Measurements from ENCODE around the gene GPD1.
A peak's percentile ranks its signal among the peaks of the same experiment; 100 is the strongest.
"Not testable (repeated sequence)": the region's sequence is repeated elsewhere in the genome, so short reads cannot be mapped to it uniquely, and the experiment has no call there.

GPD1 gene

GRCh38 chr12:50111693-50112455 is 8.1 kb downstream of the GPD1 start, which contains the start of gene COX14:
Gene COX14, plus strand, starts transcription at chr12:50112236. Its CDS starts 7,808 bp downstream, at chr12:50120044.
- peak within 1 kb of the TSS; percentile 100 for H3K4me3 ChIP-seq (ENCODE audit: low read length)
- peak; percentile 99 for DNase-seq (ENCODE audit: low read depth, low spot score)

GRCh38 chr12:50112456-50113218 is 8.8 kb downstream of the GPD1 start:
- H3K4me3 ChIP-seq (ENCODE audit: low read length), result peak overlapping the region; percentile 100
- DNase-seq (ENCODE audit: low read depth, low spot score), result no peak

GRCh38 chr12:50117057-50117622 is 13.3 kb downstream of the GPD1 start:
- no peak overlapping the region for H3K4me3 ChIP-seq (ENCODE audit: low read length)
- no peak for DNase-seq (ENCODE audit: low read depth, low spot score)

- H3K4me3 ChIP-seq (ENCODE audit: low read length), result no peak overlapping the region
- no peak for DNase-seq (ENCODE audit: low read depth, low spot score)
These were observed 15.6 kb downstream of the GPD1 start for GRCh38 chr12:50119387-50119786.

- no peak for DNase-seq (ENCODE audit: low read depth, low spot score)
- no peak overlapping the region for H3K4me3 ChIP-seq (ENCODE audit: low read length)
These were observed 16.7 kb downstream of the GPD1 start for GRCh38 chr12:50120521-50120920.

GRCh38 chr12:50120953-50121352 is 17.1 kb downstream of the GPD1 start:
- DNase-seq (ENCODE audit: low read depth, low spot score), result no peak
- no peak overlapping the region for H3K4me3 ChIP-seq (ENCODE audit: low read length)

GRCh38 chr12:50121641-50122040 is 17.8 kb downstream of the GPD1 start:
- H3K4me3 ChIP-seq (ENCODE audit: low read length), result no peak overlapping the region
- no peak for DNase-seq (ENCODE audit: low read depth, low spot score)

GRCh38 chr12:50123203-50123602 is 19.4 kb downstream of the GPD1 start:
- H3K4me3 ChIP-seq (ENCODE audit: low read length), result no peak overlapping the region
- no peak for DNase-seq (ENCODE audit: low read depth, low spot score)

- H3K4me3 ChIP-seq (ENCODE audit: low read length), result no peak overlapping the region
- no peak for DNase-seq (ENCODE audit: low read depth, low spot score)
These were observed 23.7 kb downstream of the GPD1 start for GRCh38 chr12:50127546-50127945.

- no peak for DNase-seq (ENCODE audit: low read depth, low spot score)
- H3K4me3 ChIP-seq (ENCODE audit: low read length), result no peak overlapping the region
These were observed 25.5 kb downstream of the GPD1 start for GRCh38 chr12:50129290-50129689.

- H3K4me3 ChIP-seq (ENCODE audit: low read length), result no peak overlapping the region
- DNase-seq (ENCODE audit: low read depth, low spot score), result no peak
These were observed 28.8 kb downstream of the GPD1 start for GRCh38 chr12:50132505-50133135.

GRCh38 chr12:50142993-50143392 is 39.2 kb downstream of the GPD1 start:
- DNase-seq (ENCODE audit: low read depth, low spot score), result no peak
- H3K4me3 ChIP-seq (ENCODE audit: low read length), result no peak overlapping the region

- H3K4me3 ChIP-seq (ENCODE audit: low read length), result no peak overlapping the region
- no peak for DNase-seq (ENCODE audit: low read depth, low spot score)
These were observed 41.6 kb downstream of the GPD1 start for GRCh38 chr12:50145439-50145838.

- DNase-seq (ENCODE audit: low read depth, low spot score), result no peak
- no peak overlapping the region for H3K4me3 ChIP-seq (ENCODE audit: low read length)
These were observed 43.5 kb downstream of the GPD1 start for GRCh38 chr12:50147281-50147680.

GRCh38 chr12:50148011-50148410 is 44.2 kb downstream of the GPD1 start:
- not testable (repeated sequence) for DNase-seq (ENCODE audit: low read depth, low spot score); H3K4me3 ChIP-seq (ENCODE audit: low read length)

- H3K4me3 ChIP-seq (ENCODE audit: low read length), result no peak overlapping the region
- no peak for DNase-seq (ENCODE audit: low read depth, low spot score)
These were observed 45.5 kb downstream of the GPD1 start for GRCh38 chr12:50149311-50149710.

- no peak for DNase-seq (ENCODE audit: low read depth, low spot score)
- H3K4me3 ChIP-seq (ENCODE audit: low read length), result no peak overlapping the region
These were observed 47.4 kb downstream of the GPD1 start for GRCh38 chr12:50151047-50151687.

- not testable (repeated sequence) for H3K4me3 ChIP-seq (ENCODE audit: low read length); DNase-seq (ENCODE audit: low read depth, low spot score)
These were observed 51.1 kb downstream of the GPD1 start for GRCh38 chr12:50154947-50155346.

- DNase-seq (ENCODE audit: low read depth, low spot score), result no peak
- H3K4me3 ChIP-seq (ENCODE audit: low read length), result no peak overlapping the region
These were observed 52.8 kb downstream of the GPD1 start for GRCh38 chr12:50156641-50157040.

All from Jurkat, Clone E6-1 (cell line).